ENCODE measurements around the gene MRAP.

DNA sequence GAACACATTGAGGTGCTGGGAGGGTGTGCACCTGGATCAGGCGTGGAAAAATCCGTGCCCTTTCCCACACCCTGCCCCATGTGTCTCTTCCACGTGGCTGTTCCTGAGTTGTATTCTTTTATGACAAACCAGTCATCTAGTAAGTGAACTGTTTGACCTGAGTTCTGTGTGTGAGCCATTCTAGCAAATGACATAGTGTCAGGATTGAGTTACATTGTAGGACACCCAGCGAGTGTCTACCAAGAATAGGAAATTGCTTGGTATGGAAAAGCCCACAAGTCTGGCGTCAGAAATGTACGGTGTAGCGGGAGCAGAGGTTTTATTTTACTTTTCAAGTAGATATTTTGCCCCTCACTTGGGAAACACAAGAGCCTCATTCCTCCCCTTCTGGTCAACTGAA, 1.2 kb upstream of the MRAP start:
- no peak for TF ChIP-seq POLR2A (IDR thresholded peaks at IDR 0.05; ENCODE audit: low read depth)
- TF ChIP-seq, protein P1, sequence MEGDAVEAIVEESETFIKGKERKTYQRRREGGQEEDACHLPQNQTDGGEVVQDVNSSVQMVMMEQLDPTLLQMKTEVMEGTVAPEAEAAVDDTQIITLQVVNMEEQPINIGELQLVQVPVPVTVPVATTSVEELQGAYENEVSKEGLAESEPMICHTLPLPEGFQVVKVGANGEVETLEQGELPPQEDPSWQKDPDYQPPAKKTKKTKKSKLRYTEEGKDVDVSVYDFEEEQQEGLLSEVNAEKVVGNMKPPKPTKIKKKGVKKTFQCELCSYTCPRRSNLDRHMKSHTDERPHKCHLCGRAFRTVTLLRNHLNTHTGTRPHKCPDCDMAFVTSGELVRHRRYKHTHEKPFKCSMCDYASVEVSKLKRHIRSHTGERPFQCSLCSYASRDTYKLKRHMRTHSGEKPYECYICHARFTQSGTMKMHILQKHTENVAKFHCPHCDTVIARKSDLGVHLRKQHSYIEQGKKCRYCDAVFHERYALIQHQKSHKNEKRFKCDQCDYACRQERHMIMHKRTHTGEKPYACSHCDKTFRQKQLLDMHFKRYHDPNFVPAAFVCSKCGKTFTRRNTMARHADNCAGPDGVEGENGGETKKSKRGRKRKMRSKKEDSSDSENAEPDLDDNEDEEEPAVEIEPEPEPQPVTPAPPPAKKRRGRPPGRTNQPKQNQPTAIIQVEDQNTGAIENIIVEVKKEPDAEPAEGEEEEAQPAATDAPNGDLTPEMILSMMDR (IDR thresholded peaks at IDR 0.05), result no peak
